ENCODE measurements around the gene RMND1.
"Not testable (repeated sequence)": the region's sequence is repeated elsewhere in the genome, so short reads cannot be mapped to it uniquely, and the experiment has no call there.

Gene RMND1

DNA sequence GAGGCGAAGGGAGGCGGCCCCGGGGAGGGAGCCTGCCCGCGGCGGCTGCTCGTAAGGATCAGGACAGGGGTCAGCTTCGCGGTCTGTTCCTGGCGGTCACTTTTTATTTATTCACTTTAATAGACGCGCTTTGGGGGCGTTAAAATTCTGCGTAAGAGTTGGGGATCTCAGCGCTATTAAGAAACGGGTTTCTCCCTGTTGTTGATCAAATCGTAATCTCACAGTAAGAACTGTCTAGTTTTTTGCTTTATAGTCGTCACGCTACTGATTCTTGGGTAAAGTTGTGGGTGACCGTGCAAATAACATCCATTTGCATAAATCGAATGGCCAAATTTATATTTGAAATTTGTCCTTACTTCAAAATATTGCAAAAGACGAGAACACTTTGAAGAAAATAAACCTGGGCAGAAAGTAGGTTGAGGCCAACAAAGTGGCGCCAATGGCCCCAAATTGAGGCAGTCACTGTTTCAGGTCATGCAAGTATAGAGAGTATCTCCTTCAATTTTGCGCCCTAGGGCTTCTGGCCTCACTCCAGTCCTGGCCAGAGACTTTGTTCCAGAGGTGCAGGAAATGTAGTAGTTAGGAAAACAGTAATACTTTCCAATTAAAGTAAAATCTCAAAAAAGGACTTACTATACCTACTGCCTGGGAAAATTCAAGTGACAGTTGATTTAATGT is 963 bp upstream of the RMND1 start:
- H3K9me2 ChIP-seq (replicated peaks; ENCODE audit: control insufficient read depth, low read length) = no peaks in the 10 kb centered on the region
- peak overlapping the region; percentile 78 for H3K27ac ChIP-seq (ENCODE audit: low read depth, low read length)
- H4K20me1 ChIP-seq (ENCODE audit: control insufficient read depth, insufficient read depth, low read depth, low read length) = no peaks in the 10 kb centered on the region
- no peaks in the 10 kb centered on the region for H3F3A ChIP-seq (ENCODE audit: control insufficient read depth, insufficient read depth)
- H3K4me2 ChIP-seq (ENCODE audit: low read length) = peak overlapping the region; percentile 62
- H3K4me1 ChIP-seq (ENCODE audit: control insufficient read depth, low read length) = peaks cover 31% of the 10 kb centered on the region
- TF ChIP-seq, protein P1, sequence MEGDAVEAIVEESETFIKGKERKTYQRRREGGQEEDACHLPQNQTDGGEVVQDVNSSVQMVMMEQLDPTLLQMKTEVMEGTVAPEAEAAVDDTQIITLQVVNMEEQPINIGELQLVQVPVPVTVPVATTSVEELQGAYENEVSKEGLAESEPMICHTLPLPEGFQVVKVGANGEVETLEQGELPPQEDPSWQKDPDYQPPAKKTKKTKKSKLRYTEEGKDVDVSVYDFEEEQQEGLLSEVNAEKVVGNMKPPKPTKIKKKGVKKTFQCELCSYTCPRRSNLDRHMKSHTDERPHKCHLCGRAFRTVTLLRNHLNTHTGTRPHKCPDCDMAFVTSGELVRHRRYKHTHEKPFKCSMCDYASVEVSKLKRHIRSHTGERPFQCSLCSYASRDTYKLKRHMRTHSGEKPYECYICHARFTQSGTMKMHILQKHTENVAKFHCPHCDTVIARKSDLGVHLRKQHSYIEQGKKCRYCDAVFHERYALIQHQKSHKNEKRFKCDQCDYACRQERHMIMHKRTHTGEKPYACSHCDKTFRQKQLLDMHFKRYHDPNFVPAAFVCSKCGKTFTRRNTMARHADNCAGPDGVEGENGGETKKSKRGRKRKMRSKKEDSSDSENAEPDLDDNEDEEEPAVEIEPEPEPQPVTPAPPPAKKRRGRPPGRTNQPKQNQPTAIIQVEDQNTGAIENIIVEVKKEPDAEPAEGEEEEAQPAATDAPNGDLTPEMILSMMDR (IDR thresholded peaks at IDR 0.05; ENCODE audit: low read depth, low read length, poor library complexity, severe bottlenecking) = no peak
- no peak for TF ChIP-seq EZH2phosphoT487 (IDR thresholded peaks at IDR 0.05; ENCODE audit: borderline replicate concordance, low read length)
- H3K36me3 ChIP-seq (ENCODE audit: control insufficient read depth, low read length) = peaks cover 28% of the 10 kb centered on the region
- H3K9me3 ChIP-seq (ENCODE audit: control insufficient read depth, insufficient read depth, low read length) = no peaks in the 10 kb centered on the region
- no peaks in the 10 kb centered on the region for H3K27me3 ChIP-seq (ENCODE audit: control insufficient read depth, low read length)
- peak overlapping the region; percentile 76 for H3K4me3 ChIP-seq (ENCODE audit: low read length)
- H3K79me2 ChIP-seq (ENCODE audit: control insufficient read depth, low read length) = peaks cover 75% of the 10 kb centered on the region

DNA sequence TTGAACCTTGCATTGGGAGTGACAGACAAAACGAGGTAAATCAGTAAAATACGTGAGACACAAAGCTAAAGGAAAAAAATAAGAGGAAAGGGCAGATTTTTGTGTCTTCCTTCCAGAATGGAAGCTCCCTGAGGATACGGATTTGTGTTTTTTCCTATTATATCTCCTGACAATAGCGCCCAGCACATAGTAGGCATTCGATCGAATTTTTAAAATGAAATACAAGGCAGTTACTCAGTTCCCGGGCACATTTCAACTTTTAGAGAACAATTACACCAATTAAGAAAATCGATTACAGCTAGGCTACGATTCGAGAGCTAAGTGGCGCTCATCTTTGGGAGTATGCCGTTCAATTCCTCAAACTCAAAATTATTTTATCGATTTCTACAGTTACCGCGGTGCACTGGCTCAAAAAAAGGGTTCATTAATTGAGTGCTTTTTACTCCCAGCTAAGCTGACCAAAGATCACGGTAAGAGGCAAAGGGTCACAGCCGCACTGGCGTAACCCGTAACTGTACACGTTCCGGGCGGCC is 443 bp downstream of the RMND1 start:
- Histone ChIP-seq H3K27ac (ENCODE audit: low read depth, low read length) (peak overlapping the region; percentile 55), H3K4me3 (ENCODE audit: low read length) (peak overlapping the region; percentile 92), H3K27me3 (ENCODE audit: control insufficient read depth, low read length) (no peaks in the 10 kb centered on the region), H3K9me2 (replicated peaks; ENCODE audit: control insufficient read depth, low read length) (no peaks in the 10 kb centered on the region), H3K9me3 (ENCODE audit: control insufficient read depth, insufficient read depth, low read length) (no peaks in the 10 kb centered on the region), H4K20me1 (ENCODE audit: control insufficient read depth, insufficient read depth, low read depth, low read length) (no peaks in the 10 kb centered on the region), H3K36me3 (ENCODE audit: control insufficient read depth, low read length) (peaks cover 14% of the 10 kb centered on the region), H3F3A (ENCODE audit: control insufficient read depth, insufficient read depth) (no peaks in the 10 kb centered on the region), H3K4me2 (ENCODE audit: low read length) (peak overlapping the region; percentile 69), H3K79me2 (ENCODE audit: control insufficient read depth, low read length) (peaks cover 70% of the 10 kb centered on the region), H3K4me1 (ENCODE audit: control insufficient read depth, low read length) (peaks cover 22% of the 10 kb centered on the region)
- TF ChIP-seq EZH2phosphoT487 (IDR thresholded peaks at IDR 0.05; ENCODE audit: borderline replicate concordance, low read length) = no peak
- TF ChIP-seq, protein P1 (IDR thresholded peaks at IDR 0.05; ENCODE audit: low read depth, low read length, poor library complexity, severe bottlenecking) = no peak

DNA sequence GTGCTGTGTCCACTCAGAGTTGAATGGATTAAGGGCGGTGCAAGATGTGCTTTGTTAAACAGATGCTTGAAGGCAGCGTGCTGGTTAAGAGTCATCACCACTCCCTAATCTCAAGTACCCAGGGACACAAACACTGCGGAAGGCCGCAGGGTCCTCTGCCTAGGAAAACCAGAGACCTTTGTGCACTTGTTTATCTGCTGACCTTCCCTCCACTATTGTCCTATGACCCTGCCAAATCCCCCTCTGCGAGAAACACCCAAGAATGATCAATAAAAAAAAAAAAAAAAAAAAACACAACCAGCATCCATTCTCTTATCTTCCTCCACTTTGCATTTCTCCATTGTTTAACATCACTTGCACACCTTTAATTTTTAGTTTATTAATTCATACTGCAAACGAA is 998 bp downstream of the RMND1 start:
- H3K9me2 ChIP-seq (replicated peaks; ENCODE audit: control insufficient read depth, low read length); H3F3A ChIP-seq (ENCODE audit: control insufficient read depth, insufficient read depth); H3K9me3 ChIP-seq (ENCODE audit: control insufficient read depth, insufficient read depth, low read length); H4K20me1 ChIP-seq (ENCODE audit: control insufficient read depth, insufficient read depth, low read depth, low read length); H3K27me3 ChIP-seq (ENCODE audit: control insufficient read depth, low read length): not testable (repeated sequence)
- peak overlapping the region; percentile 69 for H3K4me2 ChIP-seq (ENCODE audit: low read length)
- H3K4me1 ChIP-seq (ENCODE audit: control insufficient read depth, low read length) = peaks cover 16% of the 10 kb centered on the region
- H3K27ac ChIP-seq (ENCODE audit: low read depth, low read length) = 0 out of 2 replicates have a peak overlapping the region, but pooled peaks have one; percentile 55
- H3K79me2 ChIP-seq (ENCODE audit: control insufficient read depth, low read length) = peaks cover 70% of the 10 kb centered on the region
- peak overlapping the region; percentile 92 for H3K4me3 ChIP-seq (ENCODE audit: low read length)
- peaks cover 13% of the 10 kb centered on the region for H3K36me3 ChIP-seq (ENCODE audit: control insufficient read depth, low read length)

DNA sequence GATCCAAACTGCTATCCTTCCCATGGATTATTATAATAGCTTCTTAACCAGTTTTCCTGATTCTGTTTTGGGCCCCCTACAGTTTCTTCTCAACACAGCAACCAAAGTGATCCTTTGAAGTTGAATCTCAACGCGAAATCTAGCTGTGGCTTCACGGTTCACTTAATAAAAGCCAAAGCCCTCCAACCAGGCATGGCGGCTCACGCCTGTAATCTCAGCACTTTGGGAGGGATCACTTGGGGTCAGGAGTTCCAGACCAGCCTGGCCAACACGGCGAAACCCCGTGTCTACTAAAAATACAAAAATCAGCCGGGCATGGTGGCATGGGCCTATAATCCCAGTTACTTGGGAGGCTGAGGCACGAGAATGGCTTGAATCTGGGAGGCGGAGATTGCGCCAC is 3.3 kb downstream of the RMND1 start:
- H3K9me2 ChIP-seq (replicated peaks; ENCODE audit: control insufficient read depth, low read length) = no peaks in the 10 kb centered on the region
- H3F3A ChIP-seq (ENCODE audit: control insufficient read depth, insufficient read depth) = no peaks in the 10 kb centered on the region
- no peaks in the 10 kb centered on the region for H4K20me1 ChIP-seq (ENCODE audit: control insufficient read depth, insufficient read depth, low read depth, low read length)
- H3K4me3 ChIP-seq (ENCODE audit: low read length) = no peak overlapping the region
- peaks cover 26% of the 10 kb centered on the region for H3K36me3 ChIP-seq (ENCODE audit: control insufficient read depth, low read length)
- H3K27ac ChIP-seq (ENCODE audit: low read depth, low read length) = no peak overlapping the region
- no peaks in the 10 kb centered on the region for H3K9me3 ChIP-seq (ENCODE audit: control insufficient read depth, insufficient read depth, low read length)
- H3K27me3 ChIP-seq (ENCODE audit: control insufficient read depth, low read length) = no peaks in the 10 kb centered on the region
- peaks cover 76% of the 10 kb centered on the region for H3K79me2 ChIP-seq (ENCODE audit: control insufficient read depth, low read length)
- TF ChIP-seq, protein P1 (IDR thresholded peaks at IDR 0.05; ENCODE audit: low read depth, low read length, poor library complexity, severe bottlenecking) = no peak
- TF ChIP-seq EZH2phosphoT487 (IDR thresholded peaks at IDR 0.05; ENCODE audit: borderline replicate concordance, low read length) = no peak
- H3K4me1 ChIP-seq (ENCODE audit: control insufficient read depth, low read length) = peaks cover 2% of the 10 kb centered on the region
- no peak overlapping the region for H3K4me2 ChIP-seq (ENCODE audit: low read length)

Data from DOHH2 (cell line).